Measurements from ENCODE around the gene SETD1B. TPM values are rescaled to one million over a fixed set of nuclear protein-coding genes. Genes with fewer than 3 reads are reported as not detected.
"Not testable (repeated sequence)": the region's sequence is repeated elsewhere in the genome, so short reads cannot be mapped to it uniquely, and the experiment has no call there.

Gene SETD1B
- total RNA-seq, 1 experiment from 2014 or later = 2.4 TPM

DNA sequence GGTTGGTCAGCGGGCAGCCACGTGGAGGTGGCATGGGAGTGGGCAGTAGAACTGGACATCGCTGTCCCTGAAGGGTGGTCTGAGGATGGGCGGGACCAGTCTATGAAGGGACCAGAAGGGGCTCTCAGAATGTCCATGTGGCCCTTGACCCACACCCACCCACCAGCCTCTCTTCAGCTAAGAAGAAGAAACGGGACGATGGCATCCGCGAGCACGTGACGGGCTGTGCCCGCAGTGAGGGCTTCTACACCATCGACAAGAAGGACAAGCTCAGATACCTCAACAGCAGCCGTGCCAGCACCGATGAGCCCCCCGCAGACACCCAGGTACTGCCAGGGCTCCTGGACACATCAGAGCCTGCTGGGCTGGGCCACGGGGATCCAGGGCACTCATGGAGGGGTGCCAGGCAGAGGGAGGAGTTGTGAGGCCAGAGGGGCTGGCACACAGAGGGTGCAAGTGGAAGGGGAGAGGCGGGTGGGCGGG is 21.3 kb downstream of the SETD1B start:
- no peak for DNase-seq (ENCODE audit: low spot score)

DNA sequence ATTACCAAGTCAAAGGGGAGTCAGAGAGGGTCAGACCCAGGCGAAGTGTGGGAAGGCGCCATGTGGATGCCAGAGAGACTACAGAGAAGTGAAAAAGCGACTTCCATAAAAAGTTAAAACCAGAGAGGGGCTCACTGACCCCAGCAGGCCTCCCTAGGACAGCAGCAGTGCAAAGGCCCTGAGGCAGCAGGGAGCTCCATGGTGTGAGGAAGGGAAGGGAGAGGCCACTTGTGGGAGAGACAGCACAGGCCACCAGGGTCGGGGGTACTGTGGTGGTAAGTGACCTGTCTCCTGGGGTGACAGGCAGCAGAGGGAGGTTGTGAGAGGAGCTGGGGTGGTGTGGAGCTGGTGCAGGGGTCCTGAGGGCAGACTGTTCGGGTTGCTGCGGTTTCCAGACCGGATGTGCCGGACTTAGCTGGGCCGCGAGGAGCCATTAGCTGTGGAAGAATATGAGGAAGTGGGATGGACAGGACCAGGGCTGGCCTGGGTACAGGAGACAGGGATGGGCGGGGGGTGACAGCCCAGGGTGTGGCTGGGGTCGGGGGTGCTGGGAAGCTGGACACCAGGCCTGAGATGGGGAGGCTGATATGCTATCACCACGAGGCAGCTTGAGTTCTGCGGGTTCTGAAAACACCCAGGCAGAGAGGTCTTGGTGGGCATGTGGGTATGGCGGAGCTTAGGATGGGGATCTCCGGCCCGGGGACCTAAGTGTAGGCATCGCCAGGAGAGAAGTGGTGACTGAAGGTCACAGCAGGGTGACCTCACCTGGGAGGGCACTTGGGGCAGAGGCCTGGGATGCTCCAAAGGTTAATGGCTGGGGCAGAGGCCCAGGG is 22.7 kb downstream of the SETD1B start:
- no peak for DNase-seq (ENCODE audit: low spot score)

DNA sequence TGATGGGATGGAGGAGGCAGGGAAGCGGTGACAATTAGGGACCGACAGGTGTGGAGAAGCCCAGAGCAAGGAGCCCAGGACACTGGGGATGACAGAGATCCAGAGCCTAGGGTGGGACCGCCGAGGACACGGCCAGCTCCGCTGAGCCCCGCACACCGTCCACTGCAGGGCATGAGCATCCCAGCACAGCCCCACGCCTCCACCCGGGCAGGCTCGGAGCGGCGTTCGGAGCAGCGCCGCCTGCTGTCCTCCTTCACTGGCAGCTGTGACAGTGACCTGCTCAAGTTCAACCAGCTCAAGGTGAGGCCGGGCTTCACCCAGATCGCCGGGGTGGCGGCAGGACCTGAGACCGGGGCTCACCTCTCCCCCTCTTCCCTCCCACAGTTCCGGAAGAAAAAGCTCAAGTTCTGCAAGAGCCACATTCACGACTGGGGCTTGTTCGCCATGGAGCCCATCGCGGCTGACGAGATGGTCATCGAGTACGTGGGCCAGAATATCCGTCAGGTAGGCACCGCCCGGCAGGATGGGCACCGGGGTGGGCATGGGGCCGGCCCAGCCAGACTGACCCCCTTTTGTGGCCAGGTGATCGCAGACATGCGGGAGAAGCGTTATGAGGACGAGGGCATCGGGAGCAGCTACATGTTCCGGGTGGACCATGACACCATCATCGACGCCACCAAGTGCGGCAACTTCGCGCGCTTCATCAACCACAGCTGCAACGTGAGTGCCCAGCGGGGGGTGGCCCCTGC is 23.7 kb downstream of the SETD1B start:
- DNase-seq (ENCODE audit: low spot score) = no peak

GRCh38 chr12:121828306-121828705 is 24.5 kb downstream of the SETD1B start:
- no peak for DNase-seq (ENCODE audit: low spot score)

GRCh38 chr12:121828826-121829225 is 25.0 kb downstream of the SETD1B start:
- DNase-seq (ENCODE audit: low spot score) = no peak

GRCh38 chr12:121829250-121829918 is 25.6 kb downstream of the SETD1B start:
- no peak for DNase-seq (ENCODE audit: low spot score)

GRCh38 chr12:121830134-121830533 is 26.3 kb downstream of the SETD1B start:
- no peak for DNase-seq (ENCODE audit: low spot score)

DNA sequence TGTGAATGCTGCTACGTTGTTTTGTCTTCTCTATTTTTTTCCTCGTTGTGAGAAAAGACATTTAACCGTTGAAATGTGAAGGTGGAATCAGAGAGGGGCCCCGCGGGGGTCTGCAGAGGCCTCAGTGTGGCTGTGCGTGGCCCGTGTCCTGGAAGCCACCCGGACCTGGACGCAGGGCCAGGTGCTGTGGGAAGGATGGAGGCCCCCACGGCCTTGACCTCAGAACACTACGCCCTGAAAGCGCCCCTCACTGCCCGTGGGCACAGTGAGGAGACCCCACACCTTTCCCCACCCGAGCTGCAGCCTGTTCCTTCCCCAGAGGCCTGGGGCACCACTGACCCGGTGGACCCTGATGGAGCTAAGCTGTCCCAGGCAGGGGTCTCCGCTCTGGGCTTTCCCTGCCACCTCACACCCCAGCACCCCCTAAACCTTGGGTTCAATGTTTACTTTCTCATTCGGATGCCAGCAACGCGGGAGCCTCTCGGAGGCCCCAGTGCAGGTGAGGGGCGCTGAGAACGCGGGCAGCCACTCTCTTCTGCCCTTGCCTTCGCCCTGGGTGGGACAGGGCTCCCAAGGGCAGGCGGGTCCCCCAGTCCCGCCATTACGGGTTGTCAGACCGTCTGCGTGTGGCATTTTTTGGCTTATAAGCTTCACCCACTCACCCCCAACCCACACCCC is 26.9 kb downstream of the SETD1B start:
- no peak for DNase-seq (ENCODE audit: low spot score)

GRCh38 chr12:121831571-121832245 is 27.9 kb downstream of the SETD1B start:
- DNase-seq (ENCODE audit: low spot score) = no peak

DNA sequence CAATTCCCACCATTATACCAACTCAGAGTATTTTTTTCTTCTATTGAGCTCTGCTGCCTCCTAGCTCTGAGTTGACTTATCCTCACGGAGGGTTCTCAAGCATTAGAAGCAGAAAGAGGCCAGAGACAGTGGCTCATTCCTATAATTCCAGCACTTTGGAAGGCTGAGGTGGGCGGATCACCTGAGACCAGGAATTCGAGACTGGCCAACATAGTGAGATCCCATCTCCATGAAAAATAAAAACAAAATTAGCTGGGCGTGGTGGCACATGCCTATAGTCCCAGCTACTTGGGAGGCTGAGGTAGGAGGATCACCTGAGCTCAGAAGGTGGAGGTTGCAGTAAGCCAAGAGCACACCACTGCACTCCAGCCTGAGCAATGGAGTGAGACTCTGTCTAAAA is 33.9 kb downstream of the SETD1B start:
- DNase-seq (ENCODE audit: low spot score) = no peak

- DNase-seq (ENCODE audit: low spot score) = no peak
These were observed 34.3 kb downstream of the SETD1B start for GRCh38 chr12:121838126-121838525.

DNA sequence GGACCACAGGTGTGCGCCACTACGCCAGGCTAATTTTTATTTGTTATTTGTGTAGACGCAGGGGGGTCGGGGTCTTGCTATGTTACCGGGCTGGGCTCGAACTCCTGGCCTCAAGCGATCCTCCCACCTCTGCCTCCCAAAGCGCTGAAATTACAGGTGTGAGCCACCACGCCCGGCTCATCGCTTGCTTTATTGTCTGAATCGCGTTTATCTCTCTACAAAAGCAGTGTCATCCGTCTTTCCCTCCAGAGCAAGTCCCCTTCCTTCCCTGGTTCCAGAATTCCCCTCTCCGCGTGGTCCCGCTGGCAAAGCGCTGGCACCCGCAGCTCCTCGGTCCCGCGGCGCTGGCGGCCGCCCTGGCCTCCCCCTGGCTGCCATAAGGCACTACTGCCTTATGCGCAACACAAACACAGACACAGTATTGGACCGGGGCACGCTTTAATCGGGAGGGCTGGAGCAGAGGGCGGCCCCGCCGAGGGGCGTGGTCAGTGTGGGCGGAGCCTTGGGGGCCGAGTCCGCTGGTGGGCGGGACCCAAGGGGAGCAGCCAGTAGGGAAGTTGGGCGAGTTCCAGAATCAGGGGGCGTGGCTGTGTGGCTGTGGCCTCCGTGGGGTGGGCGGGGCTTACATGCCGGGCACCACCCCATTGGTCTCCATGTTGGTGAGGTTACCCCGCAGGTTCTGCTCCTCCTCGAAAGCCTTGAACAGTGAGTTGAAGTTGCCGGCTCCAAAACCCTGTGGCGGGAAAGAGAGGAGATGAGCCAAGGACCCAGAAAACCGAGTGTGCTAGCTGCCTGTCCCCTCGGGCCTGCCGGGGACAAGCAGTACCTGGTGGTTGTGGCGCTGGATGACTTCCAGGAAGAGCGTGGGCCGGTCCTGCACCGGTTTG is 35.5 kb downstream of the SETD1B start:
- DNase-seq (ENCODE audit: low spot score) = peak; percentile 97

DNA sequence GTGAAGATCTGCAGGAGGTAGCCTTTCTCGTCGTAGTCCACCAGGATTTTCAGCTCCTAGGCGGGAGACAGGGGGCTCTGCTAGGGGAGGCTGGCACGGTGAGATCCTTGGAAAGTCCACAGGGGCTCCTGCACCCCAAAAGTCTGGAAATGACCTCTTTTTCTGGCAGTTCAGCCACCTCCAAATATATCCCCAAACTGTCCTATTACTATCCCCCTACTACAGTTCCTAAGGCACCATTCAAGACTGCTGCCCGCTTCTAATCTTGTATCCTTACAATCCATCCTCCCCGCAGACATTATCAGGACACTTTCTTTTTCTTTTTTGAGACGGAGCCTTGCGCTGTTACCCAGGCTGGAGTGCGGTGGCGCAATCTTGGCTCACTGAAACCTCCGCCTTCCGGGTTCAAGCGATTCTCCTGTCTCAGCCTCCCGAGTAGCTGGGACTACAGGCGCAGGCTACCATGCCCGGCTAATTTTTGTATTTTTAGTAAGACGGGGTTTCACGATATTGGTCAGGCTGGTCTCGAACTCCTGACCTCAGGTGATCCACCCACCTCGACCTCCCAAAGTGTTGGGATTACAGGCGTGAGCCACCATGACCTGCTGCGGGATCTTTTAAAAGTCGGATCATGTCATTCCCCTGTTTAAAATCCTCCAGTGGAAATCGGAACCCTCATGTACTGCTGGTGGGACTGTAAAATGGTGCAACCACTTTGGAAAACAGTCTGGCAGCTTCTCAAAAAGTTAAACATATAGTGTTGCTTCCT is 36.4 kb downstream of the SETD1B start:
- no peak for DNase-seq (ENCODE audit: low spot score)

DNA sequence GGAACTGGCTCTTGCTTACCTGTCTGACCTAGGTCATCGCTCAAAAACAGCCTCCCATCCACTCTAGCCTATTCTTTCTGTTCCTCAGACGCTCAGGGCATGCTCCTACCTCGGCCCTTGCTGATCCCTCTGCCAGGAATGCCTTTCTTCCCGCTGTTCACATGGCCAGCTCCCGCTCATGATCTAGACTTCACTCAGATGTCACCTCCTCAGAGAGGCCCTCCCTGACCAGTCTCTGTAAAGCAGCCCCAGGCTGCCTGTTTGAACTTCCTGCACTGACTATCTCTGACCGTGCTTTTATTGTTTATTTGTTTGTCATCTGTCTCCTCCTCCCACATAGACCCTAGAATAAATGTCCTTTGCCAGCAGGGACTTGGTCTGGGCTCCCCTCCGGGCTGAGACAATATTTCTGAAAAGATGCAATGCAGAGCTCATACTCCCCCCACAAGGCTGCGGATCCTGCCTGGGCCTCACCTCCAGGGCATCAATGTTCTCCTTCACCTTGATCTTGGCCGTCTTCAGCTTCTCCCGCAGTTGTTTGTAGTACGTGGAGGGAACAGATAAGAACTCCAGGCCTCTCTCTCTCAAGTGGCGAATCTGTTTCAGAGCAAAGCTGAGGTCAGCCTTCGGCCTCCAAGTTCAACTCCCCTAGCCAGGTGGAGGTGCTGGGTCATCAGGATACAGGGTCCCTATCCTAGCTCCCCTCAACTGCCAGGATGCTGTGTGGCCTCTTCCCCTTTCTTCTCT is 39.6 kb downstream of the SETD1B start:
- no peak for DNase-seq (ENCODE audit: low spot score)

- DNase-seq (ENCODE audit: low spot score) = no peak
These were observed 41.9 kb downstream of the SETD1B start for GRCh38 chr12:121845701-121846100.

DNA sequence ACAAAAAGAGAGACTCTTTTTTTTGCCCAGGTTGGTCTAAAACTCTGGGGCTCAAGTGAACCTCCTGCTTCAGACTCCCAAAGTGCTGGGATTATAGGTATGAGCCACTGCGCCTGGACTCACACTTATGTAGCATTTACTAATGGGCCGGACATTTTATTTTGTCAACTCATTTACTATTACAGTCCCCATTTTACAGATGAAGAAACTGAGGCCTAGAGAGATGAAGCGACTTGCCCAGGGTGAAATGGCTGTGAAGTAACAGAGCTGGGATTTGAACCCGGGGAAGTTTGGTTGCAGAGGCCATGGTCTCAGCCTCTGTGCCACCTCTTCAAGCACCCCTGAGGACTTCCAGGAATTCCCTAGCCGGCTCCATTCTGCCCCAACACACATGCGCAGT is 45.4 kb downstream of the SETD1B start:
- no peak for DNase-seq (ENCODE audit: low spot score)

DNA sequence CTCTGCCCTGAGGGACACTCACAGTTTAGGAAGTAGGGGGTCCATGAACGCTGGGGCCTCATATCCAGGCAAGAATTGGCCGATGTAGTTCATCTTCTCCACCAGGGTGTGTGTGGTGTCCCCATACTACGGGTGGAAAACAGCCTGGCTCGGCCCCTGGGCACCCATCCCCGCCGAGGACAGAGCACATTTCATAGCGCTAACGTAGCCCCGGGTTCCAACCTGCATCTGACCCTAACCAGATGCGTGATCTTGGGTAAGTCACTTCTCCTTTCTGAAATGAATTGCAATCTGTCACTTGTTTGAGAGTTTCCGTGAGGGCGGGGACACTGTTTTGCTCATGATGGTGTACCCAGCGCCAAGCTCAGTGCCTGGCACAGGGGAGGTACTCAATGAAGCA is 45.9 kb downstream of the SETD1B start:
- DNase-seq (ENCODE audit: low spot score) = no peak

GRCh38 chr12:121852392-121852791 is 48.6 kb downstream of the SETD1B start:
- not testable (repeated sequence) for DNase-seq (ENCODE audit: low spot score)
